Sigmoid colon (tissue), 7 donors: Measurements from ENCODE around the gene CDKAL1. TPM values are rescaled to one million over a fixed set of nuclear protein-coding genes. Genes with fewer than 3 reads are reported as not detected.

Source experiments
- DNase-seq: peaks from one replicate; pipeline ENCODE4 v3.0.0-alpha.2; 2019
- H3K27ac ChIP-seq, 4 donors: fragments of 200-600 bp; sonication (generic); one replicate each; pipeline ENCODE4 v1.5.1; 2016 to 2019; ENCODE audit warnings: mild to moderate bottlenecking in 1 of 4
- H3K27me3 ChIP-seq, 3 donors: fragments of 200-600 bp; sonication (generic); one replicate each; pipeline ENCODE4 v1.5.1; 2019; ENCODE audit warnings: mild to moderate bottlenecking in 1 of 3
- H3K36me3 ChIP-seq, 4 donors: fragments of 200-600 bp; sonication (generic); one replicate each; pipeline ENCODE4 v1.5.1; 2016 to 2019
- H3K4me1 ChIP-seq, 4 donors: fragments of 200-600 bp; sonication (generic); one replicate each; pipeline ENCODE4 v1.5.1; 2017 to 2019
- H3K4me3 ChIP-seq, 4 donors: fragments of 200-600 bp; sonication (generic); one replicate each; pipeline ENCODE4 v1.5.1; 2017 to 2019; ENCODE audit warnings: mild to moderate bottlenecking in 2 of 4, moderate library complexity in 1 of 4
- H3K9me3 ChIP-seq, 4 donors: fragments of 200-600 bp in 3 of 4; sonication (generic) in 3 of 4; one replicate each; pipeline versions ENCODE4 v1.5.1 to v1.6.1; 2013 to 2019
- EP300 ChIP-seq, 4 donors: sonication (generic); formaldehyde crosslinking; IDR thresholded peaks; one replicate each; pipeline ENCODE4 v1.6.1; 2017; ENCODE audit warnings: antibody characterized with exemption in 4 of 4
- POLR2A ChIP-seq, 2 donors: fragments of 450-650 bp; IDR thresholded peaks; one replicate each; pipeline ENCODE4 v1.6.1; 2016; ENCODE audit warnings: antibody characterized with exemption in 2 of 2, mild to moderate bottlenecking in 2 of 2, moderate library complexity in 2 of 2
- POLR2AphosphoS5 ChIP-seq, 4 donors: sonication (generic); formaldehyde crosslinking; IDR thresholded peaks; one replicate each; pipeline ENCODE4 v1.6.1; 2017; ENCODE audit warnings: antibody characterized with exemption in 4 of 4
- WGBS, 2 donors: extraction: QIAGEN DNeasy Blood & Tissue Kit; methylation state at CpG; one replicate each; pipeline ENCODE4 v1.1.7; 2013; 5-methylcytosine and 5-hydroxymethylcytosine counted together
- intact Hi-C: fragments of 100-400 bp; cut with DNase I; formaldehyde crosslinking; loops from one replicate; pipeline ENCODE4 v1.15.1; 2023
- polyA plus RNA-seq, 3 donors: library from polyadenylated mRNA; stranded (reverse); fragments of 200-250 nt; gene quantifications; one replicate each; pipeline ENCODE4 v1.2.3, GENCODE V29; 2013
- total RNA-seq, 4 donors: library from RNA; depleted of rRNA; stranded (reverse); fragments of >200 nt; gene quantifications; one replicate each; pipeline ENCODE4 v1.1.0, GENCODE V29; 2016
- TF ChIP-seq, protein P1 (sequence below), 4 experiments: fragments of 450-650 bp in 3 of 4; fragments of 200-600 bp in 1 of 4; IDR thresholded peaks; one replicate each; pipeline ENCODE4 v1.5.1; 2016 to 2019; ENCODE audit warnings: antibody characterized with exemption in 4 of 4, mild to moderate bottlenecking in 3 of 4, moderate library complexity in 2 of 4
- donor health status: healthy with polysubstance abuse.
- donor health status: Bipolar disorder and iron deficiency.
- donor health status: healthy.

The CDKAL1 gene
- total and polyA plus RNA-seq, 7 donors: 2.8 to 14.7 (median 11.4) TPM

DNA sequence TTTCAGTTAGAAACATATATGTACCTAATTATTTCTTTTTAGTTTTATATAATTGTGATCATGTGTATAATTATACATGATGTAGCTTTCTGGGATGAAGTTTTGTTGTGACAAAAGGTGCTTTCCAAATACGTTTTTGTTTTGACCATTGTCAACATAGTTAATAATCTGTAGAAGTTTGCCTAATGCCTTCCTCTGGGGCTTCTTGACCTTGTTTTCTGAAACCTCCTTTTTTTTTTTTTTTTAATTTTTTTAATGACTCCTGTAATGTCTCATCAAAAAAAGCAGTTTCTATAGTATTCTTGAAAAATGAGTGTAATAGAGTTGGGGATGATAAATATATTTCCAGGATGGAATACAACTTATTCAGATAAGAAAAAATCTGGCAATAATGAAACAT lies 624.6 kb downstream of the CDKAL1 start:
- no peak for TF ChIP-seq POLR2A (IDR thresholded peaks at IDR 0.05)
- no peak for TF ChIP-seq EP300 (IDR thresholded peaks at IDR 0.05)
- TF ChIP-seq POLR2AphosphoS5 (IDR thresholded peaks at IDR 0.05): no peak
- intact Hi-C loops: no loop called here
- WGBS, 2 donors: 70 to 79% methylated on average over 1 of the region's 1 CpG
- no peaks in the 10 kb centered on the region for H3K27me3 ChIP-seq
- H3K4me1 ChIP-seq: peaks cover 0 to 11% (median 0%) of the 10 kb centered on the region in 4 donors
- DNase-seq: no peak
- no peaks in the 10 kb centered on the region for H3K9me3 ChIP-seq
- H3K27ac ChIP-seq: no peak overlapping the region
- H3K4me3 ChIP-seq: no peak overlapping the region
- H3K36me3 ChIP-seq: no peaks in the 10 kb centered on the region

DNA sequence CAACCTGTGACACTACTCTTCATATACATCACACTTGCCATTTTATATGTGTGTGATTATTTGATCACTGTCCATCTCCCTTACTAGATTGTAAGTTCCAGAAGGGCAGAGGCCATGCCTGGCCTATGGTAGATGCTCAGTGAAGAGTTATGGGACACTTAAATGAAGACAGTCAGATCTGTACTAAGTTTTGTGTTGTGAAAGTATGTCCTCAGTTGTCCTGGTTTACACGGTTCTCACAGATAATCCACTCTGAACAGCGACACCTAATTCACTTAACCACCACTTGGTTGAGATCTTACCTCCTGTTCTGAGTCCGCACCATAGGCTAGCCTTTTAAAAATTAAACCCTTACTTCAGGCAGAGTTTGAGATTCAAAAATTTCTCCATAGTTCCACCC lies 625.2 kb downstream of the CDKAL1 start:
- TF ChIP-seq, protein P1, sequence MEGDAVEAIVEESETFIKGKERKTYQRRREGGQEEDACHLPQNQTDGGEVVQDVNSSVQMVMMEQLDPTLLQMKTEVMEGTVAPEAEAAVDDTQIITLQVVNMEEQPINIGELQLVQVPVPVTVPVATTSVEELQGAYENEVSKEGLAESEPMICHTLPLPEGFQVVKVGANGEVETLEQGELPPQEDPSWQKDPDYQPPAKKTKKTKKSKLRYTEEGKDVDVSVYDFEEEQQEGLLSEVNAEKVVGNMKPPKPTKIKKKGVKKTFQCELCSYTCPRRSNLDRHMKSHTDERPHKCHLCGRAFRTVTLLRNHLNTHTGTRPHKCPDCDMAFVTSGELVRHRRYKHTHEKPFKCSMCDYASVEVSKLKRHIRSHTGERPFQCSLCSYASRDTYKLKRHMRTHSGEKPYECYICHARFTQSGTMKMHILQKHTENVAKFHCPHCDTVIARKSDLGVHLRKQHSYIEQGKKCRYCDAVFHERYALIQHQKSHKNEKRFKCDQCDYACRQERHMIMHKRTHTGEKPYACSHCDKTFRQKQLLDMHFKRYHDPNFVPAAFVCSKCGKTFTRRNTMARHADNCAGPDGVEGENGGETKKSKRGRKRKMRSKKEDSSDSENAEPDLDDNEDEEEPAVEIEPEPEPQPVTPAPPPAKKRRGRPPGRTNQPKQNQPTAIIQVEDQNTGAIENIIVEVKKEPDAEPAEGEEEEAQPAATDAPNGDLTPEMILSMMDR (IDR thresholded peaks at IDR 0.05): no peak
- no peak for TF ChIP-seq EP300 (IDR thresholded peaks at IDR 0.05)
- TF ChIP-seq POLR2A (IDR thresholded peaks at IDR 0.05): no peak
- TF ChIP-seq POLR2AphosphoS5 (IDR thresholded peaks at IDR 0.05): no peak
- no peak for DNase-seq
- WGBS, 2 donors: 95 to 97% methylated on average over 3 of the region's 3 CpGs
- Histone ChIP-seq H3K27ac (no peak overlapping the region), H3K36me3 (no peaks in the 10 kb centered on the region), H3K4me1 (peaks cover 0 to 11% (median 0%) of the 10 kb centered on the region in 4 donors), H3K4me3 (no peak overlapping the region), H3K27me3 (no peaks in the 10 kb centered on the region), H3K9me3 (no peaks in the 10 kb centered on the region)
- intact Hi-C loops: no loop called here

DNA sequence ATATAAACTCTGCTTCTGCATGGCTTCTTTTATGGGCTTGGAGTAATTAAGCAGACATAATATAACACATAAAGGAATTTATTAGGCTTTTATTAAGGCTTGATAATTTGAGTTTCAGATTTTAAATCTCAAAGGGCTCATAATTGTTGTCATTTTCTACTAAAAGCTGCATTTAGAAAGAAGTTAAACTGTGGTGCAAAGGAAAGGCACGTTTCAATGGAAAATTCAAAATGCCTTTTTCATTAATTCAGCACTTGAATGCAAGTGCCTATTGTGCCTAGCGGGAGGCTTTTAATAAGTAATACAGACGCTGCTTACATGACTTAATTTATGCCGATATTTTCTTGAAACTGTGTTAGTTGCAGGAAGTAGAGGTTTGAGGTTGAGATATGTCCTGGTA lies 627.5 kb downstream of the CDKAL1 start:
- 84 to 93% methylated on average over 4 of the region's 4 CpGs for WGBS, 2 donors
- TF ChIP-seq EP300 (IDR thresholded peaks at IDR 0.05): no peak
- TF ChIP-seq POLR2AphosphoS5 (IDR thresholded peaks at IDR 0.05): no peak
- TF ChIP-seq, protein P1 (IDR thresholded peaks at IDR 0.05): no peak
- intact Hi-C loops: no loop called here
- H3K27me3 ChIP-seq: no peaks in the 10 kb centered on the region
- H3K27ac ChIP-seq: no peak overlapping the region
- no peak overlapping the region for H3K4me3 ChIP-seq
- no peaks in the 10 kb centered on the region for H3K9me3 ChIP-seq
- peaks cover 0 to 11% (median 0%) of the 10 kb centered on the region in 4 donors for H3K4me1 ChIP-seq
- no peak for DNase-seq
- H3K36me3 ChIP-seq: no peaks in the 10 kb centered on the region

DNA sequence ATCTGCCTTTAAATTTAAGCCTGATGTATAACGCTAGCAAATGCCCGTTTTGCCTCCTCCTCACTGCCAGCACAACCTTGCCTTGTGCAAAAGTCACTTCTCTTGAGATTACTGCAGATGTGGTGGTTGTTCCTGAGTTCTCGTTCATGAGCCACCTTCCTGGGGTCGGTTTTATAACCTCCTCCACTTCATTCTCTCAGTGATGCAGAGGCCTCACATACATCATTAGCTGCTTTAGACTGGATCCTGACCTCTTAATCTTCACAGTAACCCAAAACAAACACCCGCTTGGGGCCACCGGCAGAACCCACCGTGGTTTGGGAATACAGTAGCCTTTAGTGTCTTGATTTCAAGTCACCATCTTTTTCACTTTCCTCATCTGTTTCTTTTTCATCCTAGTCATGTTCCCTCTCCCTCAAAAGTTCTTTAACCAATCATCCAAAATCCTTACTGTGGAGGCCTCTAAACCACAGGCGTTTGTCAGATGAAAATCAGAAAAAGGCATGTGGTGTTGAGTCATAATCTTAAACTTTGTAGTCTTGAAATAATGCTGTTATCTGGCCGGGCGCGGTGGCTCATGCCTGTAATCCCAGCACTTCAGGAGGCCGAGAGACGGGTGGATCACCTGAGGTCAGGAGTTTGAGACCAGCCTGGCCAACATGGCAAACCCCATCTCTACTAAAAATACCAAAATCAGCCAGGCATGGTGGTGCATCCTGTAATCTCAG lies 629.0 kb downstream of the CDKAL1 start:
- 94 to 96% methylated on average over 13 of the region's 13 CpGs for WGBS, 2 donors
- Histone ChIP-seq H3K36me3 (no peaks in the 10 kb centered on the region), H3K4me3 (no peak overlapping the region), H3K4me1 (peaks cover 0 to 2% (median 0%) of the 10 kb centered on the region in 4 donors), H3K27me3 (no peaks in the 10 kb centered on the region), H3K27ac (no peak overlapping the region), H3K9me3 (no peaks in the 10 kb centered on the region)
- TF ChIP-seq POLR2A (IDR thresholded peaks at IDR 0.05) (no peak), POLR2AphosphoS5 (IDR thresholded peaks at IDR 0.05) (no peak), EP300 (IDR thresholded peaks at IDR 0.05) (no peak)
- TF ChIP-seq, protein P1 (IDR thresholded peaks at IDR 0.05): no peak
- no peak for DNase-seq
- intact Hi-C loops: no loop called here

DNA sequence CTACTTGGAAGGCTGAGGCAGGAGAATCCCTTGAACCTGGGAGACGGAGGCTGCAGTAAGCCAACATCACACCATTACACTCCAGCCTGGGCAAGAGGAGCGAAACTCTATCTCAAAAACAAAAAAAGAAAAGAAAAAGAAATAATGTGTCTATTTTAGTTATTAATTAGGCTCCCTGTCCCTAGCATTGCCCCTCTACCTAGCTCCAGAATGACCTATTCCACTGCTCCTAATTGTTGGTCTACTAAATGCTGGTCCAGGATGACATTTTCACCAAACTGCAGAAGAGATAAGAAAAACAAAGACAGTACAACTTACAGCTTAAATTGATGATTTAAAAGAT lies 629.6 kb downstream of the CDKAL1 start:
- TF ChIP-seq, protein P1 (IDR thresholded peaks at IDR 0.05): no peak
- no peak for TF ChIP-seq POLR2AphosphoS5 (IDR thresholded peaks at IDR 0.05)
- TF ChIP-seq POLR2A (IDR thresholded peaks at IDR 0.05): no peak
- TF ChIP-seq EP300 (IDR thresholded peaks at IDR 0.05): no peak
- intact Hi-C loops: no loop called here
- H3K36me3 ChIP-seq: no peaks in the 10 kb centered on the region
- DNase-seq: no peak
- 97 to 100% methylated on average over 2 of the region's 2 CpGs for WGBS, 2 donors
- H3K27ac ChIP-seq: no peak overlapping the region
- no peaks in the 10 kb centered on the region for H3K4me1 ChIP-seq
- H3K27me3 ChIP-seq: no peaks in the 10 kb centered on the region
- no peaks in the 10 kb centered on the region for H3K9me3 ChIP-seq
- H3K4me3 ChIP-seq: no peak overlapping the region
